Progenitor cell of endocrine pancreas (in vitro differentiated cells): Measurements from ENCODE around the gene ALG8. TPM values are rescaled to one million over a fixed set of nuclear protein-coding genes. Genes with fewer than 3 reads are reported as not detected.
A peak's percentile ranks its signal among the peaks of the same experiment; 100 is the strongest.

Source experiments
- DNase-seq: peaks from one replicate; pipeline ENCODE4 v3.0.0; 2021; ENCODE audit warnings: low spot score; ENCODE audit not compliant: unreplicated experiment
- H3K27ac Mint-ChIP-seq: 2 replicates; pipeline ENCODE4 v1.8.0; 2021; ENCODE audit warnings: mild to moderate bottlenecking, moderate library complexity, mixed read lengths
- H3K27me3 Mint-ChIP-seq: 2 replicates; pipeline ENCODE4 v1.8.0; 2021; ENCODE audit warnings: mixed read lengths
- H3K36me3 Mint-ChIP-seq: 2 replicates; pipeline ENCODE4 v1.8.0; 2022; ENCODE audit warnings: mixed read lengths; ENCODE audit not compliant: insufficient read depth
- H3K4me1 Mint-ChIP-seq: 2 replicates; pipeline ENCODE4 v1.8.0; 2021; ENCODE audit warnings: low read depth, mixed read lengths
- H3K4me3 Mint-ChIP-seq: 2 replicates; pipeline ENCODE4 v1.8.0; 2021; ENCODE audit warnings: low read depth, mild to moderate bottlenecking, moderate library complexity, mixed read lengths
- H3K9me3 Mint-ChIP-seq: 2 replicates; pipeline ENCODE4 v1.8.0; 2021; ENCODE audit warnings: low read depth, mixed read lengths
- total RNA-seq: library from RNA; stranded (reverse); gene quantifications from 2 replicates; pipeline ENCODE4 v1.2.1, GENCODE V29; 2021
- TF ChIP-seq, protein P1 (sequence below): fragments of 200-600 bp; sonication (generic); IDR thresholded peaks from one replicate; pipeline ENCODE4 v1.5.0; 2021; ENCODE audit warnings: antibody characterized with exemption, mild to moderate bottlenecking; ENCODE audit not compliant: unreplicated experiment

Gene ALG8
- total RNA-seq, 1 donor from 2014 or later, result 60.4 TPM

DNA sequence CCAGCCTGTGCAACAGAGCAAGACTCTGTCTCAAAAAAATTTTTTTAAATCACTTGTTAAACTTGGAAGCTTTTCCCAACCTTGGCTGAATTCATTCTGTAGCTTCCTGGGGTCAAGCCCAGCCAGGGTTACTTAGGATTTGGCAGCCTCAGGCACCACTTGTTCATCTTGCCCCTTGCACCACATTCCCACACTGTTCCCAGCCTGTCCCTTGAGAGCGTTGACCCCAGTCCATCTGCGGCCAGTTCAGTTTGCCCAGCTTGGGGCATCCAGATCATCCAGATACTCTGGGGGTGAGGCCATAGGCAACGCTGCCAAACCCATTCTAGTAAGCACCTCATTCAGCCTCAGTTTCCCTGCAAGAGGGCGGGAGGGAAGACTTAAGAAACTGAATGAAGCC lies 84.5 kb downstream of the ALG8 start:
- no peak overlapping the region for H3K4me3 Mint-ChIP-seq
- TF ChIP-seq, protein P1, sequence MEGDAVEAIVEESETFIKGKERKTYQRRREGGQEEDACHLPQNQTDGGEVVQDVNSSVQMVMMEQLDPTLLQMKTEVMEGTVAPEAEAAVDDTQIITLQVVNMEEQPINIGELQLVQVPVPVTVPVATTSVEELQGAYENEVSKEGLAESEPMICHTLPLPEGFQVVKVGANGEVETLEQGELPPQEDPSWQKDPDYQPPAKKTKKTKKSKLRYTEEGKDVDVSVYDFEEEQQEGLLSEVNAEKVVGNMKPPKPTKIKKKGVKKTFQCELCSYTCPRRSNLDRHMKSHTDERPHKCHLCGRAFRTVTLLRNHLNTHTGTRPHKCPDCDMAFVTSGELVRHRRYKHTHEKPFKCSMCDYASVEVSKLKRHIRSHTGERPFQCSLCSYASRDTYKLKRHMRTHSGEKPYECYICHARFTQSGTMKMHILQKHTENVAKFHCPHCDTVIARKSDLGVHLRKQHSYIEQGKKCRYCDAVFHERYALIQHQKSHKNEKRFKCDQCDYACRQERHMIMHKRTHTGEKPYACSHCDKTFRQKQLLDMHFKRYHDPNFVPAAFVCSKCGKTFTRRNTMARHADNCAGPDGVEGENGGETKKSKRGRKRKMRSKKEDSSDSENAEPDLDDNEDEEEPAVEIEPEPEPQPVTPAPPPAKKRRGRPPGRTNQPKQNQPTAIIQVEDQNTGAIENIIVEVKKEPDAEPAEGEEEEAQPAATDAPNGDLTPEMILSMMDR, result no peak
- H3K27ac Mint-ChIP-seq, result no peak overlapping the region
- no peaks in the 10 kb centered on the region for H3K36me3 Mint-ChIP-seq
- no peak for DNase-seq
- H3K9me3 Mint-ChIP-seq, result no peaks in the 10 kb centered on the region
- peaks cover 3% of the 10 kb centered on the region for H3K4me1 Mint-ChIP-seq
- no peaks in the 10 kb centered on the region for H3K27me3 Mint-ChIP-seq

DNA sequence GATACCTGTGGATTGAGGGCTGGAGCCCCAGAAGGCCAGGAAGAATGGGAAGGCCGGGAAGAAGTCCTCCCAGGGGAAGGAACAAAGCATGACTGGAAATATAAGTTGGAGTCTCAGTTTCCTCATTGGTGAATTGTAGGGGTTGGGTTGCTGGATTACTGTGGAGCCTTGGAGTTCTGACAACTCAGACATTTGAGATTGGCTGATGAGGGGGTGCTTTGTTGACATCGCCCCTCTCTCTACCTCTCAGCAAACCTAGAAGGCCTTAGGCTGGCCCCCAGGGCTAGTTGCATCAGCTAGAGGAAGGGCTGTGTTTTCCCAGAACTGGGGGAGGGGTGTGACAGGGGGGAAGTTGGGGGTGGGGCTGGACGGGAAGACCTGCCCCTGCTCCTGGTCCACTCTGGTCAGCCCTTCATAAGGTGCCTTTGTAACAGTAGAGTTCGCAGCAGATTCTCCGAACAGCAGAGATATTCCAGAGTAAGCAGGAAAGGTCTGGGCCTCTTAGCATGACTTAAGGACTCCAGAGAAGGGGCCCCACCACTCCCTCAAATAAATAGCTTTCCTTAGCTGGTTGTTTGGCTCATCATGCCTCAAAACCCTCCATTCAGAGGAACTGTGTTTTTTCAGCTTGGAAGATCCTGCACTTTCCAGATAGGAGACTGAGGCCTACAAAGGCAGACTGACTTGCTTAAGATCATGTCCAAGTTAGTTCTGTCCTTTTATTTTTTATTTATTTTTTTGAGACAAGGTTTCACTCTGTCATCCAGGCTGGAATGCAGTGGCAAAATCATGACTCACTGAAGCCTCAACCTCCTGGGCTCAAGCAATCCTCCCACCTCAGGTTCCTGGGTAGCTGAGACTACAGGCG lies 88.2 kb downstream of the ALG8 start:
- no peak overlapping the region for H3K4me3 Mint-ChIP-seq

More for the DNA sequence above, 88.2 kb downstream of the ALG8 start:
- peaks cover 3% of the 10 kb centered on the region for H3K4me1 Mint-ChIP-seq
- H3K27me3 Mint-ChIP-seq, result no peaks in the 10 kb centered on the region
- no peak for DNase-seq
- peak overlapping the region; percentile 24 for H3K27ac Mint-ChIP-seq
- TF ChIP-seq, protein P1, result no peak
- H3K36me3 Mint-ChIP-seq, result no peaks in the 10 kb centered on the region
- no peaks in the 10 kb centered on the region for H3K9me3 Mint-ChIP-seq

Other genes starting within 250 kb of the ALG8 start
- 46.3 and 52.5 TPM in 2 replicates for gene INTS4, start 145.0 kb downstream of the ALG8 start, total RNA-seq
- gene KCTD14, start 116.3 kb downstream of the ALG8 start, total RNA-seq, result 5.4 and 8.9 TPM in 2 replicates
- not detected in 2 replicates for gene THRSP, start 75.8 kb downstream of the ALG8 start, total RNA-seq
- gene NDUFC2, start 59.8 kb downstream of the ALG8 start, total RNA-seq, result 177 TPM in 2 replicates
- 7.4 and 10.1 TPM in 2 replicates for gene KCTD21, start 49.0 kb upstream of the ALG8 start, total RNA-seq
- 14.7 and 16.5 TPM in 2 replicates for gene USP35, start 49.3 kb upstream of the ALG8 start, total RNA-seq